GM12878 (cell line): ENCODE results near the gene FAM117B. TPM values are rescaled to one million over a fixed set of nuclear protein-coding genes. Genes with fewer than 3 reads are reported as not detected.
A peak's percentile ranks its signal among the peaks of the same experiment; 100 is the strongest.

ENCODE experiments used
- ATF7 ChIP-seq: fragments of 450-650 bp; IDR thresholded peaks from 2 replicates; pipeline ENCODE4 v1.6.1; 2016; ENCODE audit warnings: low read depth, mild to moderate bottlenecking
- BRCA1 ChIP-seq: IDR thresholded peaks from 2 replicates; pipeline ENCODE4 v1.6.1; 2011; ENCODE audit warnings: low read depth, low read length, improper control_type of control experiment
- CBFB ChIP-seq: IDR thresholded peaks from 2 replicates; pipeline ENCODE4 v1.6.1; 2016; ENCODE audit warnings: antibody characterized with exemption, low read depth
- EED ChIP-seq: sonication (generic); IDR thresholded peaks from 2 replicates; pipeline ENCODE4 v1.6.1; 2016; ENCODE audit warnings: antibody characterized with exemption, low read depth
- EGR1 ChIP-seq, 2 experiments: IDR thresholded peaks; 1 replicate in 1 of 2; 2 replicates in 1 of 2; pipeline ENCODE4 v1.6.1; 2011 to 2012; ENCODE audit warnings: low read depth in 2 of 2, low read length in 2 of 2, borderline replicate concordance in 1 of 2, mild to moderate bottlenecking in 1 of 2, moderate library complexity in 1 of 2
- EP300 ChIP-seq, 2 experiments: fragments of 150-350 bp in 1 of 2; IDR thresholded peaks; 2 replicates each; pipeline ENCODE4 v1.6.1; 2011 to 2012; ENCODE audit warnings: low read depth in 2 of 2, low read length in 2 of 2, borderline replicate concordance in 1 of 2, improper control_type of control experiment in 1 of 2, inconsistent platforms in 1 of 2; ENCODE audit not compliant: control insufficient read depth in 1 of 2
- EZH2 ChIP-seq: IDR thresholded peaks from 2 replicates; pipeline ENCODE4 v1.6.1; 2012; ENCODE audit warnings: low read depth, mild to moderate bottlenecking, control low read depth, inconsistent platforms, low read length, borderline replicate concordance; ENCODE audit not compliant: control insufficient read depth
- FOXM1 ChIP-seq: IDR thresholded peaks from 2 replicates; pipeline ENCODE4 v1.6.1; 2012; ENCODE audit warnings: low read depth, mild to moderate bottlenecking, inconsistent platforms, low read length, moderate library complexity
- KAT2A ChIP-seq: conservative IDR thresholded peaks from 2 replicates; pipeline ENCODE4 v1.6.1; 2011; ENCODE audit warnings: low read depth, low read length; ENCODE audit not compliant: control insufficient read depth
- SMARCA5 ChIP-seq: fragments of 450-650 bp; IDR thresholded peaks from 2 replicates; pipeline ENCODE4 v1.6.1; 2017; ENCODE audit warnings: mild to moderate bottlenecking
- SREBF1 ChIP-seq: IDR thresholded peaks from 2 replicates; pipeline ENCODE4 v1.6.1; 2012; ENCODE audit warnings: mild to moderate bottlenecking, low read length
- polyA plus RNA-seq, 11 experiments: library from polyadenylated mRNA; depleted of rRNA in 4 of 11; unstranded in 6 of 11; stranded (reverse) in 5 of 11; fragments of >200 nt; fragmentation: Nextera tagmentation in 4 of 11; fragmentation: Illumina TruSeq in 1 of 11; extraction: Ambion mirVana in 4 of 11; extraction: Trizol in 1 of 11; gene quantifications; 1 replicate in 1 of 11; 2 replicates in 10 of 11; pipeline versions ENCODE4 v1.2.1 to v1.2.3, GENCODE V29; 2011 to 2016; ENCODE audit warnings: inconsistent platforms in 2 of 11, missing spikeins in 2 of 11, low read depth in 1 of 11
- total RNA-seq, 4 experiments: library from RNA; depleted of rRNA in 3 of 4; stranded (reverse); fragments of >200 nt in 3 of 4; fragmentation: Illumina TruSeq in 1 of 4; extraction: Trizol in 1 of 4; gene quantifications; 2 replicates each; pipeline versions ENCODE4 v1.2.1 to v1.2.3, GENCODE V29; 2013 to 2021
- TF ChIP-seq, protein P1 (sequence below): IDR thresholded peaks from 2 replicates; pipeline ENCODE4 v1.6.1; 2012; ENCODE audit warnings: improper control_type of control experiment, low read depth, low read length; ENCODE audit not compliant: insufficient replicate concordance
- TF ChIP-seq, protein P2 (sequence below): fragments of 450-650 bp; IDR thresholded peaks from 2 replicates; pipeline ENCODE4 v1.6.1; 2016; ENCODE audit warnings: mild to moderate bottlenecking, moderate library complexity, borderline replicate concordance
- TF ChIP-seq, protein P3 (sequence below): fragments of 450-650 bp; IDR thresholded peaks from 2 replicates; pipeline ENCODE4 v1.6.1; 2014; ENCODE audit warnings: mild to moderate bottlenecking
- TF ChIP-seq, protein P4 (sequence below), 3 experiments: IDR thresholded peaks in 2 of 3; conservative IDR thresholded peaks in 1 of 3; 2 replicates each; pipeline ENCODE4 v1.5.1; 2011; ENCODE audit warnings: low read depth in 3 of 3, low read length in 3 of 3, mild to moderate bottlenecking in 3 of 3, control low read depth in 2 of 3, moderate library complexity in 2 of 3, inconsistent platforms in 1 of 3, mixed read lengths in 1 of 3; ENCODE audit not compliant: control insufficient read depth in 2 of 3, insufficient read depth in 1 of 3; ENCODE audit errors: extremely low read depth in 1 of 3

FAM117B gene
- total and polyA plus RNA-seq, 10 of the 15 experiments (the other 5 are each of a cell fraction or from before 2014, with no cell fraction given) = 1.6 to 7.6 (median 4.2) TPM

DNA sequence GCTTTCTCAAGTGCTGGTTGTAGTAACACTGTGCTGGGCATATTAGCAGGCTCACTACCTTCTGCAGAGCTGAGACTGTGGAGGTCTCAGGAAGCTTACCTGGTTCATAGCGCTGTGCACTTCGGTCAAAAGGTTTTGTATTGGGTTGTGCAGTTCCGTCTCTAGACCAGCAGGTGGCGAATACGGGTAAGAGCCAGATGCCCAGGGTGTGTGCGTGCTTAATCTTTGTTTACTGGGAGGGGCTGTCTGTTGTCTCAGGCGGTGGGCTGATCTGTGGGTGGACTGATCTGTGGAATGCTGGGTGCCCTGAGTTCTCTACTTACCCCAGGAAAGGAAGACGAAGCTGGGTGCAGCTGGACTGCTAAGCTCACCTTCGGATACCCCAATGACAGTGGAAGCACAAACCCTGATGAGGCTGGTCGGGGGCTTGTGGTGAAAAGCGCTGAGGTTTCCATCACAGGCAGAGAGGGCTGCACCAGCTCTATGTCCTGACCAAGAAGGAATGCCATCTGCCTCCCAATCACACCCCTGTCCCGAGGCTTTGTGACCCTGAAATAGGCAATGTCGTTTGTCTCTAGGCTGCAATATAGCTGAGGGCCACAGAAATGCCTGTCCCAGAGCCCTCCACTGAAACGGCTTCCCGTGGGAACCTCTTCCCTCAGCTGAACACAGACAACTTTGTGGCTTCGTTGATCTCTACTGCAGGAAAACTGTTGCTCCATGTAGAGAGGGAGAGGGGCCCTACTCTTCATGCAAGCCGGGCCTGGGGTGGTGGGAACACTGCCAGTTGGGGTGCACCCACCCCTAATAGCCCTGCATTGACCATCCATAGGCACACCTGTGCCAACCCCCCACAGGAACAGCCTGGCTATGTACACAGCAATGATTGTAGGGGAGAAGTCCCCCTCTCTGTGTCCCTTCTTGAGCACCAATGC lies 45.9 kb upstream of the FAM117B start (continued):
- TF ChIP-seq ATF7 = no peak
- TF ChIP-seq EP300 (IDR thresholded peaks at IDR 0.05; ENCODE audit: borderline replicate concordance in 1 of 2, control insufficient read depth in 1 of 2, low read depth in 2 of 2, low read length in 2 of 2) = peak in 1 of 2 experiments; percentile 29; a peak in 1 of 4 replicates
- TF ChIP-seq, protein P1, sequence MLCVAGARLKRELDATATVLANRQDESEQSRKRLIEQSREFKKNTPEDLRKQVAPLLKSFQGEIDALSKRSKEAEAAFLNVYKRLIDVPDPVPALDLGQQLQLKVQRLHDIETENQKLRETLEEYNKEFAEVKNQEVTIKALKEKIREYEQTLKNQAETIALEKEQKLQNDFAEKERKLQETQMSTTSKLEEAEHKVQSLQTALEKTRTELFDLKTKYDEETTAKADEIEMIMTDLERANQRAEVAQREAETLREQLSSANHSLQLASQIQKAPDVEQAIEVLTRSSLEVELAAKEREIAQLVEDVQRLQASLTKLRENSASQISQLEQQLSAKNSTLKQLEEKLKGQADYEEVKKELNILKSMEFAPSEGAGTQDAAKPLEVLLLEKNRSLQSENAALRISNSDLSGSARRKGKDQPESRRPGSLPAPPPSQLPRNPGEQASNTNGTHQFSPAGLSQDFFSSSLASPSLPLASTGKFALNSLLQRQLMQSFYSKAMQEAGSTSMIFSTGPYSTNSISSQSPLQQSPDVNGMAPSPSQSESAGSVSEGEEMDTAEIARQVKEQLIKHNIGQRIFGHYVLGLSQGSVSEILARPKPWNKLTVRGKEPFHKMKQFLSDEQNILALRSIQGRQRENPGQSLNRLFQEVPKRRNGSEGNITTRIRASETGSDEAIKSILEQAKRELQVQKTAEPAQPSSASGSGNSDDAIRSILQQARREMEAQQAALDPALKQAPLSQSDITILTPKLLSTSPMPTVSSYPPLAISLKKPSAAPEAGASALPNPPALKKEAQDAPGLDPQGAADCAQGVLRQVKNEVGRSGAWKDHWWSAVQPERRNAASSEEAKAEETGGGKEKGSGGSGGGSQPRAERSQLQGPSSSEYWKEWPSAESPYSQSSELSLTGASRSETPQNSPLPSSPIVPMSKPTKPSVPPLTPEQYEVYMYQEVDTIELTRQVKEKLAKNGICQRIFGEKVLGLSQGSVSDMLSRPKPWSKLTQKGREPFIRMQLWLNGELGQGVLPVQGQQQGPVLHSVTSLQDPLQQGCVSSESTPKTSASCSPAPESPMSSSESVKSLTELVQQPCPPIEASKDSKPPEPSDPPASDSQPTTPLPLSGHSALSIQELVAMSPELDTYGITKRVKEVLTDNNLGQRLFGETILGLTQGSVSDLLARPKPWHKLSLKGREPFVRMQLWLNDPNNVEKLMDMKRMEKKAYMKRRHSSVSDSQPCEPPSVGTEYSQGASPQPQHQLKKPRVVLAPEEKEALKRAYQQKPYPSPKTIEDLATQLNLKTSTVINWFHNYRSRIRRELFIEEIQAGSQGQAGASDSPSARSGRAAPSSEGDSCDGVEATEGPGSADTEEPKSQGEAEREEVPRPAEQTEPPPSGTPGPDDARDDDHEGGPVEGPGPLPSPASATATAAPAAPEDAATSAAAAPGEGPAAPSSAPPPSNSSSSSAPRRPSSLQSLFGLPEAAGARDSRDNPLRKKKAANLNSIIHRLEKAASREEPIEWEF = no peak
- TF ChIP-seq, protein P2, sequence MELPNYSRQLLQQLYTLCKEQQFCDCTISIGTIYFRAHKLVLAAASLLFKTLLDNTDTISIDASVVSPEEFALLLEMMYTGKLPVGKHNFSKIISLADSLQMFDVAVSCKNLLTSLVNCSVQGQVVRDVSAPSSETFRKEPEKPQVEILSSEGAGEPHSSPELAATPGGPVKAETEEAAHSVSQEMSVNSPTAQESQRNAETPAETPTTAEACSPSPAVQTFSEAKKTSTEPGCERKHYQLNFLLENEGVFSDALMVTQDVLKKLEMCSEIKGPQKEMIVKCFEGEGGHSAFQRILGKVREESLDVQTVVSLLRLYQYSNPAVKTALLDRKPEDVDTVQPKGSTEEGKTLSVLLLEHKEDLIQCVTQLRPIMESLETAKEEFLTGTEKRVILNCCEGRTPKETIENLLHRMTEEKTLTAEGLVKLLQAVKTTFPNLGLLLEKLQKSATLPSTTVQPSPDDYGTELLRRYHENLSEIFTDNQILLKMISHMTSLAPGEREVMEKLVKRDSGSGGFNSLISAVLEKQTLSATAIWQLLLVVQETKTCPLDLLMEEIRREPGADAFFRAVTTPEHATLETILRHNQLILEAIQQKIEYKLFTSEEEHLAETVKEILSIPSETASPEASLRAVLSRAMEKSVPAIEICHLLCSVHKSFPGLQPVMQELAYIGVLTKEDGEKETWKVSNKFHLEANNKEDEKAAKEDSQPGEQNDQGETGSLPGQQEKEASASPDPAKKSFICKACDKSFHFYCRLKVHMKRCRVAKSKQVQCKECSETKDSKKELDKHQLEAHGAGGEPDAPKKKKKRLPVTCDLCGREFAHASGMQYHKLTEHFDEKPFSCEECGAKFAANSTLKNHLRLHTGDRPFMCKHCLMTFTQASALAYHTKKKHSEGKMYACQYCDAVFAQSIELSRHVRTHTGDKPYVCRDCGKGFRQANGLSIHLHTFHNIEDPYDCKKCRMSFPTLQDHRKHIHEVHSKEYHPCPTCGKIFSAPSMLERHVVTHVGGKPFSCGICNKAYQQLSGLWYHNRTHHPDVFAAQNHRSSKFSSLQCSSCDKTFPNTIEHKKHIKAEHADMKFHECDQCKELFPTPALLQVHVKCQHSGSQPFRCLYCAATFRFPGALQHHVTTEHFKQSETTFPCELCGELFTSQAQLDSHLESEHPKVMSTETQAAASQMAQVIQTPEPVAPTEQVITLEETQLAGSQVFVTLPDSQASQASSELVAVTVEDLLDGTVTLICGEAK = no peak
- TF ChIP-seq FOXM1 = no peak
- no peak for TF ChIP-seq EGR1 (IDR thresholded peaks at IDR 0.05; ENCODE audit: borderline replicate concordance in 1 of 2, low read depth in 2 of 2, low read length in 2 of 2)
- no peak for TF ChIP-seq CBFB
- TF ChIP-seq, protein P3, sequence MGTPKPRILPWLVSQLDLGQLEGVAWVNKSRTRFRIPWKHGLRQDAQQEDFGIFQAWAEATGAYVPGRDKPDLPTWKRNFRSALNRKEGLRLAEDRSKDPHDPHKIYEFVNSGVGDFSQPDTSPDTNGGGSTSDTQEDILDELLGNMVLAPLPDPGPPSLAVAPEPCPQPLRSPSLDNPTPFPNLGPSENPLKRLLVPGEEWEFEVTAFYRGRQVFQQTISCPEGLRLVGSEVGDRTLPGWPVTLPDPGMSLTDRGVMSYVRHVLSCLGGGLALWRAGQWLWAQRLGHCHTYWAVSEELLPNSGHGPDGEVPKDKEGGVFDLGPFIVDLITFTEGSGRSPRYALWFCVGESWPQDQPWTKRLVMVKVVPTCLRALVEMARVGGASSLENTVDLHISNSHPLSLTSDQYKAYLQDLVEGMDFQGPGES = no peak
- TF ChIP-seq KAT2A = no peak
- TF ChIP-seq BRCA1 = no peak
- TF ChIP-seq SREBF1 = no peak
- TF ChIP-seq EZH2 = no peak
- no peak for TF ChIP-seq SMARCA5
- TF ChIP-seq EED = no peak
- TF ChIP-seq, protein P4, sequence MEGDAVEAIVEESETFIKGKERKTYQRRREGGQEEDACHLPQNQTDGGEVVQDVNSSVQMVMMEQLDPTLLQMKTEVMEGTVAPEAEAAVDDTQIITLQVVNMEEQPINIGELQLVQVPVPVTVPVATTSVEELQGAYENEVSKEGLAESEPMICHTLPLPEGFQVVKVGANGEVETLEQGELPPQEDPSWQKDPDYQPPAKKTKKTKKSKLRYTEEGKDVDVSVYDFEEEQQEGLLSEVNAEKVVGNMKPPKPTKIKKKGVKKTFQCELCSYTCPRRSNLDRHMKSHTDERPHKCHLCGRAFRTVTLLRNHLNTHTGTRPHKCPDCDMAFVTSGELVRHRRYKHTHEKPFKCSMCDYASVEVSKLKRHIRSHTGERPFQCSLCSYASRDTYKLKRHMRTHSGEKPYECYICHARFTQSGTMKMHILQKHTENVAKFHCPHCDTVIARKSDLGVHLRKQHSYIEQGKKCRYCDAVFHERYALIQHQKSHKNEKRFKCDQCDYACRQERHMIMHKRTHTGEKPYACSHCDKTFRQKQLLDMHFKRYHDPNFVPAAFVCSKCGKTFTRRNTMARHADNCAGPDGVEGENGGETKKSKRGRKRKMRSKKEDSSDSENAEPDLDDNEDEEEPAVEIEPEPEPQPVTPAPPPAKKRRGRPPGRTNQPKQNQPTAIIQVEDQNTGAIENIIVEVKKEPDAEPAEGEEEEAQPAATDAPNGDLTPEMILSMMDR (IDR thresholded peaks at IDR 0.05 in 2 of 3, conservative IDR thresholded peaks at IDR 0.05 in 1 of 3; ENCODE audit: control insufficient read depth in 2 of 3, extremely low read depth in 1 of 3, insufficient read depth in 1 of 3, low read depth in 3 of 3, low read length in 3 of 3) = peak; percentile 90 to 92 (median 90)
